SIG-M5 treated with dmso at 0.1 percent for 504 hours (cell line): Measurements from ENCODE around the gene GRHL3.

Source experiments
- DNase-seq: peaks from one replicate; lab custom pipeline; 2025; ENCODE audit not compliant: unreplicated experiment; lab: John Stamatoyannopoulos, UW

Gene GRHL3

DNA sequence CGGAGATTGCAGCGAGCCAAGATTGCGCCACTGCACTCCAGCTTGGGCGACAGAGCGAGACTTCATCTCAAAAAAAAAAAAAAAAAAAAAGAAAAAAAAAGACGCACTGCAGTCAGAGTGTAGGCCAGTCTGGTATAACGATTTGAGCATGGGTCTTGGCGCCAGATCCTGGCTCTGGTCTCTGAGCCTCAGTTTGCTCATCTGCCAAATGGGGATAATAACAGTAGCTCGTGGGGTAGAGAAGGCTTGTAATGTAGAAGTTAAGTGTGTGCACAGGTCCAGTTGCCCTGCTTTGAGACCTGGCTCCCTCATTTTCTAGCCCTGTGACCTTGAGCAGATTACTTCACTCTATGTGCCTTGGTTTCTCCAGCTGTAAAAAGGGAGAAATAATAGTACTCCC, 26.3 kb upstream of the GRHL3 start:
- no peak for DNase-seq

DNA sequence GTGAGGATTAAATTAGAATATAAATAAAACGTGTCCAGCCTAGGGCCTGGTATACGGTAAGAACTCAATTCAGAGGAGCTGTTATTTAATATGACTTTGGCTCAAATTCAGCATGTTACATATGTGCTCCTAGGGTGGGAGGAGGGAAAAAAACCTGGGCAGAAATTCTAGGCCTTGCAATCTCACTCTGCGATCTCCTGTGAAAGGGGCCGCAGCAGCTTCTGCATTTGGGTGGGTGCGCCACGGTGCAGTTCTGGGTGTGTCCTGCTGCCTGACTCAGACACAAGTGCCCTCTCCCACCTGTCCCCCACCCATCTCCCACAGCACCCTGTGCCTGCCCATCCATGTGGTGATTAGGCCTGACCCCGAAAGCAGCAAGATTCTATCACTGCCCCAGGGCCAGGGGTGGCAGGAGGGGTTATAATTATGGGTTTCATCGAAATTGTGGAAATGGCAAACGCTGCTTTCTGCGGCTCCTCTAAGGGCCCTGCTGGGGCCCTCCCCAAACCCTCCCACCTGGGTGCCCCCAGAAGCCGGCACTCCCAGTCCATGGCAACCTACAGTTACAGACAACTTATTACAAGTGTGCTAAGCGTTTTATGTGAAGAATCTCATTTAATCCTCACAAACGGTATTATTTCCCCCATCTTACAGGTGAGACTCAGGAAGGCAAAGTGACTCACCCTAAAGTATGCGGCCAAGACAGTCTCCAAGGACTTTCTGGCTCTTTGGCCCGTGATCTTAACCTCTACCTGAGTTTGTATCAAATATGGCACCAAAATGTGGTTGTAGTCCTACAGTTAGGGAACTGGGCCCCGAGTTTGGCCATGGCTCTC, 25.5 kb upstream of the GRHL3 start:
- DNase-seq = no peak

DNA sequence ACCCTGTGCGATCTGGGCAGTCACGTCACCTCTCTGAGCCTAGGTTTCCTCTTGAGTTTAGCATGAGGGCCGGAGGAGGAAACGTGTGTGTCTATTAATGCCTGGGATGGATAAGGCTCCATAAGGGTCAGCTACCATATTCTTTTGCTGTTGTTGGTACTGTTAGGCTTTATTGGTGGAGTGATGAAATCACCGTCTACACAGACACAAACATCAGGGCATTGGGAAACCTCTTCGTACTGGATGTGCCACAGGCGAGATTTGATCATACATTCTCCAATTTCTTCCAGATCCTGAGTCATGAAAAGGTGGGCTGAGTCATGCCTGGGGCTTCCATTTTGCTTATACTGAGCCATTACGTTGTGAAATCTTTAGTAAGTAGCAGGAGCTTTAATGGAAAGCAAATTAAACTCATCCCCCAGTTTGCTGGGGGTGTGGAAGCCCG, 24.9 kb upstream of the GRHL3 start:
- no peak for DNase-seq

DNA sequence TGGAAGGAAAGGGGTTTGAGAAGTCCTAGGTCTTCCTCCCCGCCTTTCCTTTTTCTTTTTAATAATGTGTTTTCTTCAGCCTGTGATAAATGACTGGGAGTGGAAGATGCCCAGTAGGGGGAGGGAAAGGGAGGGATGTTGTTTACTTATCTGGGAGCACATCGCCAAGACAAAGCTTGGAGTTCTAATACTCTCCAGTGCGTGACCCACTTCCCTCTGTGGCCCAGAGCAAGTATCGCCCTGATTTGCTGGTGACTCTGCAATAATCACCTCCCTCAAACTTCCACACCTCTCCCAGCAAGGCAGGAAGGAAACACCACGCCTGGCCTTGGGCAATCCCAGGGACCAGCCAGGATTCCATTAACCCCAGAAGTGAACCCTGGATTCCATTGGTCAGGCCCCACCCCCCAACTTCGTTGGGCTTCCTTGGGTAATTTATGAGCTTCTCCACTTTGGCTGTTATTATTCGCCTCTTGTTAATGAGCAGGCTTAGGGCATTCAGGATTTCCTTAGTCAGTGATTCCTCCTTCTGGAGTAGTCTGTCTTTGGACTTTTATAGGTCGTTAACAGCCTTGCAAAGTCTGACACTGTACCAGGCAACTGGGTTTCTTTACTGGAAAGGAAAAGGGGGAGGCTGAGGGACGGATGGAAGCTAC, 24.3 kb upstream of the GRHL3 start:
- no peak for DNase-seq

DNA sequence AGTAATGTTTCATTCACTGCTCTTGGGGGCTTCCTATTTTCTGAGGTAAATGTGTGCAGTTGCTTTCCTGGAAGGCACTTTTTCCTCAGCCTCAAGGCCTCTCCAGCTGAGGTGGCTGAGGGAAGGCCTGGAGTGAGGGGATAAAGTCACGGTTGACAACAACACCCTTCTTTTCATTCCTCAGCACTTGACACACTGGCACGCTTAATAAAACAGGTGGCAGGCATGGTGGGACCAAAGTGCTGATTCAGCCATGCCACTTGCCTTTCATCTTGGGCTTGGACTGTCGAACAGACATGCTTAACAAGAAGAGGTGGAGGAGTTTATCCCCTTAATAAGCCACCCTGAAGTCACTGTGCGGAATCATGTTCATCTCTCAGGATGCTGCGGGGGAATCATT, 23.6 kb upstream of the GRHL3 start:
- DNase-seq = no peak

DNA sequence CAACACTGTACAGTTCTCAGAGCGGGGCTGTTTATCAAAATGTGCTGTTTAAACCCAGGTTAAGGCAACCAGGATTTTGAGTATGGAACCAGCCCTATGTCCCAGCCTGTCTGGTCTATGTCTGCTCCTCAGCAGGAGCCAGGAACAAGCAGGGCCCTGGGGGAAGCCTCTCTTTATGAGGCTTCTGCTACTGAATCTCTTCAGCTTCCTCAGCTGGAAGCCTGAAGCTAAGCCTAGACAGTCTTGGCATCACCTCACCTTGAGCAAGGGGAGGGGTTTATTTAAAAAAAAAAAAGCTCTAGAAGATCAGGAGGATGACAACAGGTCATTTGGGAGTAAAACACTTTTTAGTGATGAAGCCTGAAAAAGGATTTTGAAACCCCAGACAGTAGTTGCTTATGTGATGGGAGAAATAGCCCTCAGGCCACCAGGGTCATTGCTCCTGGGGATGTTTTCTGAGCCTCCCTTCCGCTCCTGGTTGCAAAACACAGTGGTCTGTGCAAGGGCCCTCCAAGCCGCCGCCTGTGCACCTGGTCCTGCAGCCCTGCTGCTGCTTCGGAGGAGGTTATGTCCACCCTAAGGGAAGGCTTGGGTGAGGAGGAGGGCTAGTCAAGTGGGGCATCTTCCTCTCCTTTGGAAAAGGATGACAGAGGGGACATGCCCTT, 21.8 kb upstream of the GRHL3 start:
- no peak for DNase-seq

DNA sequence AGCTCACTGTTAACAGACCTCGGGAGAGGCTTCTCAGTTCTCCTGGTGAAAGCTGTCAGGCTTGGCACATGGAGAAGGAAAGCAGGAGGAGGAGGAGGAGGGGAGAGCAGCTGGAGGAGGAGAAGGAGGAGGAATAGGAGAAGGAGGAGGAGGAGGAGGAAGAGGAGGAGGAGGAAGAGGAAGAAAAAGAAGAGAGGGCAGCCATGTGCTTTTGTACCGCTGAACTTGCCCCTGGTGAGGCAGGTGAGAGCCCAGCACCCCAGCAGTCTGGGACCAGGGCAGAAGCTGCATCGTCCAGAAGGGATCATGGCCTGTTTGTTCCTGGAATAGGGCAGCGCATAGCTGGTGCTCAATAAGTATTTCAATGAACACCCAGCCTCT, 21.3 kb upstream of the GRHL3 start:
- DNase-seq = no peak

DNA sequence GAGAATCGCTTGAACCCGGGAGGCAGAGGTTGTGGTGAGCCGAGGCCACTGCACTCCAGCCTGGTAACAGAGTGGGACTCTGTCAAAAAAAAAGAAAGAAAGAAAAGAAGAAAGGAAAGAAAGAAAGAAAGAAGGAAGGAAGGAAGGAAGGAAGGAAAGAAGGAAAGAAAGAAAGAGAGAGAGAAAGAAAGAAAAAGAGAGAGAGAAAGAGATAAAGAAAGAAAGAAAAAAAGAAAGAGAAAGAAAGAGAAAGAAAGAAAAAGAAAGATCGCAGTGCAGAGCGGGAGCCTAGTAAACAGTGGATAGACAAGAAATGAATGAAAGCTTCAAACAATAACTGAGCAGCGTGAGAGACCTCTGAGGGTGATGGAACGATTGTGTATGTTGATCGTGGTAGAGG, 20.6 kb upstream of the GRHL3 start:
- DNase-seq = no peak

DNA sequence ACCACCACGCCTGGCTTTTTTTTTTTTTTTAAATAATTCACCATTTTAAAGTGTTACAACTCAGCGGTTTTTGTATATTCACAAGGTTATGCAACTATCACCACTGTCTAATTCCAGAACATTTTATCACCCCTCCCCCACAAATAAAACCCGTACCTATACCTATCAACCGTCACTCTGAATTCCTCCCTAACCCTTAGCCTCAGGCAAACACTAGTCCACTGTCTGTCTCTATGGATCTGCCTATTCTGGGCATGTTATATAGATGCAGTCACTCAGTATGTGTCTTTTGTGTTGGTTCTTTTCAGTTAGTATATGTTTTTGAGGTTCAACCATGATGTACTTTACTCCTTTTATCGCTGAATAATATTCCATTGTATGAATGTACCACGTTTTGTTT, 19.3 kb upstream of the GRHL3 start:
- DNase-seq = no peak

DNA sequence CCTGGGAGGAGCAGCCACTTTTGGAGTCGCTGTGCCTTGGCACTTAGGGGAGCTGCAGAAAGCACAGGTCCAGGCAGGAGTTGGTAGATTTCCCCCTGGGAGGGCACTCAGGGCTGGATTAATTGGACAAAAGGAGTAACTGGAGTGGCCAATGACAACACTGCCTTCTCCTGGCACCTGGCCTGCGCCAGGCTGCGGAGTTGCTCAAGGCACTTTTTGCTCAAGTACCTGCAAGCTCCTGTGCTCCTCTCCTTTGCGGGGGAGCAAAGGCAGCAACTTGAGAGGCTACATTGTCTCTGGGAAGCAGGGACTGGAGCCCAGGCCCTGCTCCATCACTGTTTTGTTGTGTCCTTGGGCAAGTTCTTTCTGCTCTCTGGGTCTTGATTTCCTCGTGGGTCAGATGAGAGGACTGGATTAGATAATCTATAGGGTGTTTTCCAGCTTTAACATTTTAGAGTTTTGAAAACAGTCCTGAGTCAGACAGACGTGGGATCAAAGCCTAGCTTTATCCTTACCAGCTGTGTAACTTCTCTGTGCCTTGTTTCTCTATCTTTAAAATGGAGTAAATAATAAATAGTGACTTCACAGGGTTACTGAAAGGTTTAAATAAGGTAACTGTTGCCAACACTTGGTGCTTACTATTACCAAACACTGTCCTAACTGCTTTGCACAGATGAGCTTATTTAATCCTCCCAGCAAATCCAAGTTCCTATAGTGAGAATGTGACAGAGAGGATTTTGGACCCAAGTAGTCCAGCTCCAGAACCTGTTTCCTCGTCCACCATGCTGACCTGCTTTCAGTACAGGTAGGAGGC, 18.0 kb upstream of the GRHL3 start:
- no peak for DNase-seq

DNA sequence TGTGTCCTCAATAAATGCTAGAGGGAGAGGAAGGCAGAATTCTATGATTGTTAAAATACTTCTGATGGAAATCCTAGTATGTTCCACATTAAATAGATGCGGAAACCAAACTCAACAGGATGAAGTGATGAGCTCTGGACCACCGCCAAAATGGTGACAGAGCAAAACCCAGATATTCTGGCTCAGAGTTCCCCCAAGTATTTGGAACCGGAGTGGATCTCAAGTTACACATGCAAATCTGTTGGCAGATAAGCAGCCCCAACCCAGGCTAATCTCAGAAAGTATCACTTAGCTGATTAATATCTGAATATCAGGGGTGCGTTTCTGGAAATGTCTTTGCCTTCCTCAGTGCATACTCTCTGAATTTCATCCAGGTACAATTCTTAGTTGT, 17.4 kb upstream of the GRHL3 start:
- DNase-seq = no peak

DNA sequence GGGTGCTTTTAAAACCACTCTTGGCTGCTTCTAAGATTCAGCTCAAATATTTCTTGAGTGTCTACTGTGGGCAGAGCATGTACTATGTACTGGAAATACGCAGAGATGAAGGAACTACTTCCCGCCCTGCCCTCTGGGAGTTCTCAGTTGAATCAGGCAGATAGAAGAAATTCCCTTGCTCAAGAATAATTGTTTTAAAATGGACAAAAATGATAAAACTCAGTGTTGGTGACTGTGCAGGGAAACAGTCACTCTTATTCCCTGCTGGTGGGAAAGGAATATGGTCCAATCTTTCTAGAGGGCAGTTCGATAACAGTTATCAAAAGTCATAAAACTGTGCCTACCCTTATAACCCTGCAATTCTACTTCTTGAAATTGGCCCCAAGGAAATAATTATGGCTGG, 16.9 kb upstream of the GRHL3 start:
- no peak for DNase-seq

DNA sequence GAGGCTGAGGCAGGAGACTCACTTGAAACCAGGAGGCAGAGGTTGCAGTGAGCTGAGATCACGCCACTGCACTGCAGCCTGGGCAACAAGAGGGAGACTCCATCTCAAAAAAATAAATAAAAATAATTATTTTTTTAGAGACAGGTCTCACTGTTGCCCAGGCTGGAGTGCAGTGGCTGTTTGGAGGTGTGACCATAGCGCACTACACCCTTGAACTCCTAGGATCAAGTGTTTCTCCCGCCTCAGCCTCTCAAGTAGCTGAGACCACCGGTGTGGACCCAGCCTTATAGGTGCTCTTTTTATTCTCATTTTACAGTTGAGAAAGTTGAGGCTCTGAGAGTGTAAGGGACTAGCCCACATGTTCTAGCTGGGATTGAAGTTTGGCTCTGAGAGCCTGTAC, 15.6 kb upstream of the GRHL3 start:
- DNase-seq = no peak

DNA sequence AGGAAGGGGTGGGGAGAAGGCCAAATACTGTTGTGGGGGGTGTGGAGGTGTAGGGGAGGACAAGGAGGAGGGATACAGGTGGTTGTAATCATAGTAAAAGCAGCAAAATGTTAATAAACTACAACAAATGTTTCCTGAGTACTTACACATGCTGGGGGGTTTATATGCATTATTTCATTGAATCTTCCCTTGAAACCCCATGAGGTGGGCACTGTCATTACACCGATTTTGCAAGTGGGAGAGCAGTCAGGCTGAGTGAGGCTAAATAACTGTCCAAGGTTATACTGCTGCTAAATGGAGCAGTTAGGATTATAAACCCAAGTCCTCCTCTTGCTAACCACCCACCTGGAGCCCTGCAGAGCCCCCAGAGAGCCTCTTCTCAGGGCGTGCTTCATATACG, 14.4 kb upstream of the GRHL3 start:
- DNase-seq = no peak

DNA sequence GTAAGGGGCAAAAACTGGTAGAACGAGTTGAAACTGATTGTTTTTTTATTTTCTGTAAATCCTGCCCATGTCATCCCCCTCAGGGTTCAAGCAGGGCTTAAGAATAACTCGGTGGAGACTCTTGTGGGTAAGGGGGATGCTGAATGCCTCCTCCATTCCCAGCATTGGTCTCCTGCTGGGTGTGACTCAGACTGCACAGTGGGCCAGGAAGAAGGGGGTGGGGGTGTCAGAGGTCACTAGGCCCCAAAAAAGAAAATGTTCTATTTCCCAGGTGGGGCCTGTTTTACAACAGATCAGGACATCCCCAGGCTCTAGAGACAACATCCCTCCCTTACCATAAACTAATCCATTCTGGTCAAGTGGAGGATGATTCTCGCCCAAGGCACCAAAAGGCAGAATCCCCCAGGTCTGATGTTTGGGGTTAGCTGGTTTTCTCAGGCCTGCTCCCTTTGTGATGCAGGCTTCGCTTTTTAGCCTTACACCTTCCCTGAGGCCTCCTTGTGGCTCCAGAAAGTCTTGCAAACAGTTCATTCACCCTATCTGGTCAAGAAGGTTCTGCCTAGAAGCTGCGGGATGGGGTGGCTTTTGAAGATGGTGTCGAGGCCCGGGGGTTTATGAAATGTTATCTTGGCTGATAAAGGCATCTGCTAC, 10.7 kb upstream of the GRHL3 start:
- no peak for DNase-seq

DNA sequence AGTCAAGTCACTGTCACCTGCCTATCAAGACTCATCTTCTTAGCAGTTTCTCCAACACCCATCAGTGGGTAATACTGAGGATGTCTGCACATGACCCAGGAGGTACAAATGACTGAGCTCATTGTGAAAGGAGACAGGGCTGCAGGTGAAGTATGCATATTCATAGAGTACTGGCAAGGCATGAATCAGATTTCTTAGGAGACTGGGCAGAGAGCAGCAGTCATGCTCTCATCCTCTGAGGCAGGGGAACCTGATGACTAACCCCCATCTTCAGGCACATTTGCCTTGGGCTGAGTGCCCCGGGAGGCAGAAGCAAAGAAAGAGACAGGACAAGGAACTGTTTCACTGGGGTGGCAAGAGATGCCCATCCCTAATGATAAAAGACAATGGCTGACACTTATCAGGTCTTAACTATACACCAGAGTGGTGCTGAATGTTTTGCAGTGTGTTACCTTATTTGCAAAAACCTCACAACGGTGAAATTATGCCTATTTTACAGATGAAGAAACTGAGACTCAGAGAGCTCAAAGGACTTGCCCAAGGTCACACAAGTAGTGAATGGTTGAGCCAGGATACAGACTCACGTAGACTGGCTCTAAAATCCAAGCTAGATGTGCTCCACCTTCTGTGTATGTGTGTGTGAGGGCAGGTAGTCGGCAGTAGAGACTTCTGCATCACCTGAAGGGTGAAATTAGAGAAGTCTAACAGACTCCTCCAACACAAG, 9.2 kb upstream of the GRHL3 start:
- DNase-seq = no peak

DNA sequence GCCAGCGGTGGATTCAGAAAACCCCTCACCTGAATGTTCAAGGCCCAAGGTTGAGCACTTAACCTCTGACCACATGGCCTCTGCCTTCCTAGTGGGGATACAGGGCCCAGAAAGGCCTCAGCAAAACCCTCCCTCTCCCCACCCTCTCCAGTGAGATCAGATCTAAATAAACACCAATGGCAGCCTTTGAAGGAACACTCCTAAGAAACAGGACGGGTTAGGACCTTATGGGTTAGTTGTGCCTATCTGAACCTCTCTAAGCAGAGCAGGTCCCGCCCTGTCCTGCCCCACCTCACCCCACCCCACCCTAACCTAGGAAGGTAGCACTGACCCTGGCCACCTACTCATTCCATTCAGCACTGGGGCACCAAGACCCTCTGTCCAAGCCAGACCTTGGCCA, 7.9 kb upstream of the GRHL3 start:
- DNase-seq = no peak

DNA sequence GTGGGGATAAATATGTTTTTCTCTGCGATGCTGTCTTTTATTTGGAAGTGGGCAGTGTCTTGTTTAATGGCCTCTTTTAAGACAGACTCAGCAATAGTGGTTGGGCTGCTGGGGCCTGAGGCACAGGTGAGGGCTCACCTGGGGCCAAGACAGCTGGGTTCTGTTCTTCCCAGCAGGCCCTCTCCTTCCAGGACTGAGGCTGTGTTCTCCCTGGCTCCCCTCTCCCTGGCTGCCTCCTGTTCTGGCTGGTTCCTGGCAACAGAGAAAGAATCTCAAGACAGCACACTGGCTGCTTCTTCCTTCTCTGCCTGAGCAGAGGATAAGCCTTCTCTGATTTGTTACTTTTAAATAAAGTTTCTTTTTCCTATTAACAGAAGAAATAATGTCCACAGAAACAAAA, 7.4 kb upstream of the GRHL3 start:
- no peak for DNase-seq

DNA sequence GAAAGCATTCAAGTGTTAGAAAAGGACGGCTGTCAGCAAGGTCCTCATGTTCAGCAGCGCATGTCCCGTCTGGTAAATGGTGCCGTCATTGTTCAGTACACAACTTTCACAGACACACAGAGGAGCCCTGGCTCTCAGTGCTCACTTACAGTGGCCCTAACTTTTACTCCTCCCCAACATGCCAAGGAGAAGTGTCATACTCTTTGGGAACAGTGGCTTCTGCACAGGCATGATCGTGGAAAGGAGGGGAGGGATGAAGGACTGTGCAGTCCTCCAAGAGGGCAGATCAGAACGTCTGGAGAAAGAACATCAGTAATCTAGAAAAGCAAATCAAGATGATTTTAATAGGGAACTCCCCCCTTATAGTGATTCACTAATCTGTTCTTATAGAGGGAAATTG, 3.8 kb upstream of the GRHL3 start:
- no peak for DNase-seq

DNA sequence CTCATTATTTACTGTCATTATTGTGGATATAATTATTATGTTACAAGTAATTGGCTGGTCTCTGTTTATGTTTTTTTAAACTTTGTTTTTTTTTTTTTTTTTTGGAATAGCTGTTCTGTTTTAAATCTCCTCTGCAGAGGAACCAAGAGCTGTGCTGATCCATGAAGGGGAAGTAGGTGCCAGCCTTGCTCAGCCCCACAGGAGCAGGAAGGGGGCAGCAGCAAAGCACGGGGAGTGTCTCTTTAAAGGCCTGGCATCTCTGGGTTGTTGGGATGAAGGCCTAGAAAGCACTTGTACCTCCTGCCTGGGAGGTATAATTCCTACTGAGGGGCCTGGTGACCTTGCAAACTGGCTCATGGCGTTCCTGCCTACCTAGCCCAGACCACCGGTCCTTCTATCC, 2.5 kb upstream of the GRHL3 start:
- peak; percentile 25 for DNase-seq
